ENCODE results near the gene CTXN3. TPM values are rescaled to one million over a fixed set of nuclear protein-coding genes. Genes with fewer than 3 reads are reported as not detected.

The CTXN3 gene
- total and polyA plus RNA-seq, 8 donors: 0.10 to 0.17 TPM; not detected in 6

DNA sequence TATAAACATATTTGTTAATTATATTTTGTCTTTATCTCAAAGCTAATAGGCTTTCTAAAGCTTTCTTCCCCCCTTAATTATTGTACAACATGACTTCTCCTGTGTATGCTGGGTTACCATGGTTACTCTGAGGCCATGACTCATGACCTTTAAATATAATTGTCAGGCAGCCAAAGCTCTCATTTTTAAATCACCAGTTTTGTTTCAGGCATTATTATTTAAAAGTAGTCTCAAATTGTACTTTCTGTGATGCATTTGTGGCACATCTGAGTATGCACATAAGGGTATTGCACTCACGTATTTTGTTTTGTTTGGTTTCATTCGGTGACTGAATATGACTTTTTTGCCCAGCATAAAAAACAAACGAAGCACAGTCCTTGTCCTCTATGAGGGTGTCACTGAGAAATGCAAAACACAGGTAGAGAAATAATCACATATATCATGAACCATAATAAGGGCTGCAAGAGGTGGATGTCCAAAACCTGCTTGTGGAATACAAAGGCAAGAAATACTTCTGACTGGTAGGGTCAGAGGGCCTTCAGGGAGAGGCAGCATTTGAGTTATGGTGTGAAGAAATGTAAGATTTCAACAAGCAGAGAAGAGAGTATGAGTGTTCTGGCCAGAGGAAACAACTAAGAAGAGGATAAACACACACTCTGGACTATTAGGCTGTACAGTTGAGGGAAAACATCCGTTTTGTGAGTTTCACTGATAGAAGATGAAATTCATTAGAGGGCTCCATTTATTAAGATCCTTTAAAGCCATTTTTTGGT, 56.4 kb downstream of the CTXN3 start:
- H3K27ac ChIP-seq: peak overlapping the region; percentile 8 to 53
- no peaks in the 10 kb centered on the region for H3K9me3 ChIP-seq
- ATAC-seq: peak; percentile 80
- peak in 1 of 4 donors; percentile 30 for DNase-seq
- TF ChIP-seq, protein P1, sequence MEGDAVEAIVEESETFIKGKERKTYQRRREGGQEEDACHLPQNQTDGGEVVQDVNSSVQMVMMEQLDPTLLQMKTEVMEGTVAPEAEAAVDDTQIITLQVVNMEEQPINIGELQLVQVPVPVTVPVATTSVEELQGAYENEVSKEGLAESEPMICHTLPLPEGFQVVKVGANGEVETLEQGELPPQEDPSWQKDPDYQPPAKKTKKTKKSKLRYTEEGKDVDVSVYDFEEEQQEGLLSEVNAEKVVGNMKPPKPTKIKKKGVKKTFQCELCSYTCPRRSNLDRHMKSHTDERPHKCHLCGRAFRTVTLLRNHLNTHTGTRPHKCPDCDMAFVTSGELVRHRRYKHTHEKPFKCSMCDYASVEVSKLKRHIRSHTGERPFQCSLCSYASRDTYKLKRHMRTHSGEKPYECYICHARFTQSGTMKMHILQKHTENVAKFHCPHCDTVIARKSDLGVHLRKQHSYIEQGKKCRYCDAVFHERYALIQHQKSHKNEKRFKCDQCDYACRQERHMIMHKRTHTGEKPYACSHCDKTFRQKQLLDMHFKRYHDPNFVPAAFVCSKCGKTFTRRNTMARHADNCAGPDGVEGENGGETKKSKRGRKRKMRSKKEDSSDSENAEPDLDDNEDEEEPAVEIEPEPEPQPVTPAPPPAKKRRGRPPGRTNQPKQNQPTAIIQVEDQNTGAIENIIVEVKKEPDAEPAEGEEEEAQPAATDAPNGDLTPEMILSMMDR (IDR thresholded peaks at IDR 0.05): no peak
- no peaks in the 10 kb centered on the region for H3K27me3 ChIP-seq
- H3K36me3 ChIP-seq: no peaks in the 10 kb centered on the region
- peaks cover 10 to 12% of the 10 kb centered on the region in 2 donors for H3K4me1 ChIP-seq
- no peak overlapping the region for H3K4me3 ChIP-seq
- intact Hi-C loops (cut with DNase I): no loop called here

DNA sequence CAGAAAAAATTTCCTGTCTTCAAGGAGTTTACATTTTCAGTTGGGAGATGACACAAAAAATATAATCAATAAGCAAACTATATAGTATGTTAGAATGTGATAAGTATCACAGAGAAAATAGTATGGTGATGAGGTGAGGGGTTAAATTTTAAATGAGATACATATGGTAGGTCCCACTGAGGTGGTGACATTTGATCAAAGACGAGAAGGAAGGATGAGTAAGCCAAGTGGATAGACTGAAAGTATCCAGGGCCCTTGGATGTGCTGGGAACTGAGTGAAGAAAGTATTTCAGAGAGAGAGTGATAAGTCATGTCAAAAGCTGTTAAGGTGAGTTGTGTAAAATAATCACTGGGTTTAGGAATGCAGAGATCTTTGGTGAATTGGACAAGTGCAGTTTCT, 57.8 kb downstream of the CTXN3 start:
- H3K4me3 ChIP-seq: no peak overlapping the region
- no peaks in the 10 kb centered on the region for H3K27me3 ChIP-seq
- TF ChIP-seq, protein P1 (IDR thresholded peaks at IDR 0.05): no peak
- intact Hi-C loops (cut with DNase I): no loop called here
- H3K27ac ChIP-seq: no peak overlapping the region
- H3K9me3 ChIP-seq: no peaks in the 10 kb centered on the region
- no peaks in the 10 kb centered on the region for H3K36me3 ChIP-seq
- peak; percentile 24 for ATAC-seq
- peaks cover 10 to 12% of the 10 kb centered on the region in 2 donors for H3K4me1 ChIP-seq
- DNase-seq: no peak

DNA sequence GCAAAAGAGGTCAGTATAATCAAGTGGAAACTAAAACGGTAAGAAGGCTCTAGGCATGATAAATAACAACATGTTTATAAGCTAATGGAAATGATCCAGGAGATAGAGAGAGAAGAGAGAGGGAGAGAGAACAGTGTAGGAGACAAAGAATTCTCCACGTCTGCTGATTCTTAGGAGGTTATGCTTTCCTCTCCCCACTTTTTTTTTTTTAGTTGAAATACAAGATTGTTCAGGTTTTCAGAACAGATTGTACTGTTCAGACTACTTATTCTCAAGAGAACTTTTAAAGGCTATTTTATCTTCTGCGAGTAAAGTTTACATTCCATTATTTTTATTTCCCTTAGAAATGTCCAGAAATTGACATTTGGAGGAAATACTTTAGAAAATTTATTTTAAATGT, 58.3 kb downstream of the CTXN3 start:
- intact Hi-C loops (cut with DNase I): no loop called here
- H3K4me3 ChIP-seq: no peak overlapping the region
- DNase-seq (no peak), ATAC-seq (peak; percentile 14)
- H3K27me3 ChIP-seq: no peaks in the 10 kb centered on the region
- no peak overlapping the region for H3K27ac ChIP-seq
- no peaks in the 10 kb centered on the region for H3K9me3 ChIP-seq
- H3K4me1 ChIP-seq: peaks cover 10 to 12% of the 10 kb centered on the region in 2 donors
- no peaks in the 10 kb centered on the region for H3K36me3 ChIP-seq
- TF ChIP-seq, protein P1 (IDR thresholded peaks at IDR 0.05): no peak

Other genes starting within 250 kb of the CTXN3 start
- 10 to 100 TPM; 57.5 to 74.4 TPM for gene PRRC1, start 131.4 kb upstream of the CTXN3 start, total RNA-seq
- 10 to 100 TPM; 75.8 to 95.2 (median 83.6) TPM for gene PRRC1, start 131.4 kb upstream of the CTXN3 start, polyA plus RNA-seq (ENCODE audit: insufficient read length in 6 of 6)
- not detected for gene CCDC192, start 54.3 kb downstream of the CTXN3 start, total RNA-seq
- 1 to 10 TPM in 4 of 6 donors, under 1 TPM in 2; 0.81 to 1.6 (median 1.2) TPM for gene CCDC192, start 54.3 kb downstream of the CTXN3 start, polyA plus RNA-seq (ENCODE audit: insufficient read length in 6 of 6)

Measured in left lung (tissue), 10 donors.